A172 (cell line): ENCODE results near the gene TACC2. TPM values are rescaled to one million over a fixed set of nuclear protein-coding genes. Genes with fewer than 3 reads are reported as not detected.
A peak's percentile ranks its signal among the peaks of the same experiment; 100 is the strongest.
"Not testable (repeated sequence)": the region's sequence is repeated elsewhere in the genome, so short reads cannot be mapped to it uniquely, and the experiment has no call there.

Source experiments
- DNase-seq: peaks from one replicate; pipeline ENCODE4 v3.0.0-alpha.2; 2015; ENCODE audit warnings: low spot score
- total RNA-seq: library from RNA; depleted of rRNA; stranded (reverse); fragments of >200 nt; shearing (Covaris generic); gene quantifications from 2 replicates; pipeline ENCODE4 v1.2.3, GENCODE V29; 2014; rRNA removed

The TACC2 gene
- total RNA-seq: 4.4 and 8.5 TPM in 2 replicates

- no peak for DNase-seq
These were observed at the start of gene TACC2 for GRCh38 chr10:121988361-121989324. TSS of gene TACC2 (plus strand) at chr10:121989163. CDS start at chr10:122021982, 32,819 bp downstream.

DNA sequence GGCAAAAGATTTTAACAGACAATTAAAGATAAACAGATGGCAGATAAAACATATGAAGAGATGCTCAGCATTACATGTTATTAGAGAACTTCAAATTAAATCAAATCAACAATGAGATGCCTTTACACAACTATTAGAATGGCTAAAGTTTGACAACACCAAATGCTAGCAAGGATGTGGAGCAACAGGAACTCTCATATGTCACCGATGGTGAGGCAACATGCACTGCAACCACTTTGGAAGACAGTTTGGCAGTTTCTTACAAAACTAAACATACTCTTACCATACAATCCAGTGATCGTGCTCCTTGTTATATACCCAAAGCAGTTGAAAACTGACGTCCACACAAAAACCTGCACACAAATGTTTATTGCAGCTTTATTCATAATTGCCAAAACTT, 47.4 kb upstream of the TACC2 start:
- no peak for DNase-seq

GRCh38 chr10:121942749-121943416, 46.1 kb upstream of the TACC2 start:
- peak; percentile 70 for DNase-seq

GRCh38 chr10:121947343-121948330, 41.3 kb upstream of the TACC2 start:
- no peak for DNase-seq

DNA sequence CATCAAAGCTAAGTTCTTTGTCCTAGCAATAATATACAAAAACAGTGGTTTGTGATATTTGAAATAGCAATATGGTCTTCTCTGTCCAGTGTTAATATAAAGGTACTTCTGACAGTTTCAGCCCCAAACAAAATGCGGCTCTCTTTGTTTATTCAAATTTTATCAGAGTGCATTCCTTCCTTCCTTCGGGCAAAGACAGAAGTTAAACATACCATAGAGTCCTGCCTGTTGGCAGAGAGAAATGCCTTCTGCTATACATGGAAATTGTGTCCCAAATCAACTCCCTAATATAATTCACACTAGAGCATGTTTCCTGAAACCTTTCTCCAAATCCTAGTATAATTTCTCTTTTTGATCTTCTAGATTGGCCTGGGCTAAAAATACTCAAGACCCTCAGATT, 39.9 kb upstream of the TACC2 start:
- no peak for DNase-seq

GRCh38 chr10:121949451-121949850, 39.5 kb upstream of the TACC2 start:
- DNase-seq: no peak

GRCh38 chr10:121952226-121952625, 36.7 kb upstream of the TACC2 start:
- peak; percentile 48 for DNase-seq

- DNase-seq: peak; percentile 42
These were observed 32.6 kb upstream of the TACC2 start for GRCh38 chr10:121956111-121957061.

DNA sequence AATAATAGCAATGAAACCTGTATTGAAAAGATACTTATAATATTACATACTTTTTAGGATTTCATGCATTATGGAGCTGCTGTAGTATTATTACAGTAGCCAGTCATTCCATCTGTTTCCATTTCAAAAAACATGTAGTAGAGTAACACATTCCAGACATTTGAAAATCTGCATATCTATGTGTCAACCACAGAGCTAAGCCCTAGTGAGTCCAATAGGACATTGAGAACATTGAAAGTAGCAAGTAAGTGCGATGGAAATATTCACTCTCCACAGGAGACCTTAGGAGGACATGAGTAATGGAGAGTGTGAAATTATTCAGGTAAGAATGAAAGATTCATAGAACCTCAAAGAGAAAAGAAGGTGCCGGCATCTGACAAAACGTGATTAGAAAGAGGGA, 29.3 kb upstream of the TACC2 start:
- DNase-seq: no peak

GRCh38 chr10:121961456-121961855, 27.5 kb upstream of the TACC2 start:
- no peak for DNase-seq

DNA sequence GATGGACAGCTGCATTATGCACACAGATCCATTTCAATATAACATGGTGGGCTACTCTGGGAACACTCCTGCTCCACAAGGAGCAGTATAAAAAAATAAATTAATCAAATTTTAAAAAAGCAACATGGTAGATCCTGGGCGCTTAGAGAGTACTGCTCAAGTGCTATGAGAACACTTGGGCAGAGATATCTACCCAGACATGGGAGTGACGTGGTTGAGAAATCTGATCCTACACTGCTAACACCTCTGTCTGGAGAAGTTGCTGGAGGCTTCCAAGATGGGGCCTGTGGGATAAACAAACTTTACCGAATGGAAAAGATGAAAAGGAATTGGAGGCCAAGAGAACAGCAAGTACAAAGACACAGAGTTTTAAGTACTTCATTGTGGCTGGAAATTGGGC, 23.0 kb upstream of the TACC2 start:
- DNase-seq: no peak

- not testable (repeated sequence) for DNase-seq
These were observed 19.9 kb upstream of the TACC2 start for GRCh38 chr10:121969086-121969485.

DNA sequence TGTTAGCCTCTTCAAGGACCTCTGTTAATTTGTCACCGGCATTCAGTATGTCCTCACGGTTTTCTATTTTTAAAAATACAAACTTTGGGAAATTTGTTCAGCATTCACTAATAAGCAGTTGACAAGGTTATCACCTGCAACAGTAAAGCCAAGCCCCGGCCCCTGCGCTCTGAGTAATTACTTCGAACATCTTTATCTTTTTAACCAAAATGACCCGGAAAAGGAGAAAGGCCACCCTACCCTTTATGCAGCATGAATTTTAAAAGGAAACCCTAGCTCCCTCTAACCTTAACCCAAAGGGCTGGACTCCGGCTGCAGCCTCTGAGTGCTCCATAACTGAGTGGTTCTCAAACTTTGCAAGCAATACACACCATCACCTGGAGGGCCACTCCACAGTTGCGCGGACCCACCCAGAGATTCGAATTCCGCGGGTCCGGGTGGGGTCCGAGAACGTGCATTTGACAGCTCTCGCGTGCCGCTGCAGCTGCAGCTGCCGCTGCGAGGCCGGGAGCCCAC, 14.9 kb upstream of the TACC2 start:
- no peak for DNase-seq

- peak; percentile 18 for DNase-seq
These were observed 14.2 kb upstream of the TACC2 start, which contains the start of gene NSMCE4A for GRCh38 chr10:121974535-121975294. TSS of gene NSMCE4A (minus strand) at chr10:121975217. CDS start at chr10:121975165, 52 bp downstream.

GRCh38 chr10:121975295-121976086, 13.5 kb upstream of the TACC2 start:
- DNase-seq: no peak

DNA sequence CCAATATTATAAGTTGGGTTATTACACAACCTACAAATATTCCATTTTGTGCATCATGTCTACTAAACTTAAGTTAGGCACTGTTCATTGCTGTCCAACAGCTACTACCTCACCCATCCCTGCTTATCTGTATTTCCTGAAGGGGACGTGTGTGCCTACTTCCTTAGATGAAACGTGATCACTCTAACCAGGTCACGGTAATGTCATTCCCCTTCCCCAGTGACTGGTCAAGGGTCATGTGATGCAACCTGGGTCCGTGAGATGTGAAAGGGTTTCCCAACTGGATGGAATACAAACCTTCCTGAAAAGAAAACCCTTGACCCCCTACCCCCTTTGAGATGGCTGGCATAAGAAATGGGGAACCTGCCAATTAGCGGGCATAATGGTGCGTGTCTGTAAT, 12.4 kb upstream of the TACC2 start:
- no peak for DNase-seq

DNA sequence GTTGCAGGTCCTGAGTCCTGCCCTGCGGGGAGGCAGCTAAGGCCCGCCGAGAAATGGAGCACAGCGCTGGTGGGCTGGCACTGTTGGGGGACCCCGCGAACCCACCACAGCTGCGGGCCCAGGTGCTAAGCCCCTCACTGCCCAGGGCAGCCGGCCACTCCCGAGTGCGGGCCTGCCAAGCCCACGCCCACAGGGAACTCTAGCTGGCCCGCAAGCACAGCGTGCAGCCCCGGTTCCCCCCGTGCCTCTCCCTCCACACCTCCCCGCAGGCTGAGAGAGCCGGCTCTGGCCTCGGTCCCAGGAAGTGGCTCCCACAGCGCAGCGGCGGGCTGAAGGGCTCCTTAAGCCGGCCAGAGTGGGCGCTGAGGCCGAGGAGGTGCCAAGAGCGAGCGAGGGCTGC, 10.5 kb upstream of the TACC2 start:
- no peak for DNase-seq

GRCh38 chr10:121981346-121981745, 7.6 kb upstream of the TACC2 start:
- no peak for DNase-seq

- DNase-seq: no peak
These were observed 5.1 kb upstream of the TACC2 start for GRCh38 chr10:121983852-121984251.
